OCI-LY1 (cell line): ENCODE measurements around the gene HDGFL2.
A peak's percentile ranks its signal among the peaks of the same experiment; 100 is the strongest.
"Not testable (repeated sequence)": the region's sequence is repeated elsewhere in the genome, so short reads cannot be mapped to it uniquely, and the experiment has no call there.

ENCODE experiments used
- H2AFZ ChIP-seq: fragments of 200-600 bp; sonication (generic), shearing (Covaris generic); 2 replicates; pipeline ENCODE4 v1.6.0; 2014; ENCODE audit warnings: antibody characterized with exemption, mild to moderate bottlenecking, low read length
- H3F3A ChIP-seq: fragments of 200-600 bp; sonication (generic), shearing (Covaris generic); 2 replicates; pipeline ENCODE4 v1.6.0; 2014; ENCODE audit warnings: mild to moderate bottlenecking, antibody characterized with exemption, low read length, moderate library complexity; ENCODE audit not compliant: insufficient read depth
- H3K27ac ChIP-seq: fragments of 200-600 bp; sonication (generic); 2 replicates; pipeline ENCODE4 v1.5.1; 2014; ENCODE audit warnings: low read length, mixed run types, mild to moderate bottlenecking, low read depth; ENCODE audit not compliant: poor library complexity, severe bottlenecking
- H3K27me3 ChIP-seq: fragments of 200-600 bp; sonication (generic); 2 replicates; pipeline ENCODE4 v1.6.0; 2014; ENCODE audit warnings: antibody characterized with exemption, mild to moderate bottlenecking, low read length, moderate library complexity; ENCODE audit not compliant: insufficient read depth
- H3K36me3 ChIP-seq: fragments of 200-600 bp; sonication (generic); 2 replicates; pipeline ENCODE4 v1.6.1; 2014; ENCODE audit warnings: mild to moderate bottlenecking, antibody characterized with exemption, low read length, moderate library complexity, mixed read lengths; ENCODE audit not compliant: insufficient read depth
- H3K4me1 ChIP-seq: fragments of 200-600 bp; sonication (generic); 2 replicates; pipeline ENCODE4 v1.5.1; 2014; ENCODE audit warnings: mild to moderate bottlenecking, low read length, moderate library complexity; ENCODE audit not compliant: insufficient read depth, severe bottlenecking
- H3K4me2 ChIP-seq: fragments of 200-600 bp; sonication (generic), shearing (Covaris generic); 2 replicates; pipeline ENCODE4 v1.6.1; 2014; ENCODE audit warnings: low read length
- H3K4me3 ChIP-seq: fragments of 200-600 bp; sonication (generic); 2 replicates; pipeline ENCODE4 v1.5.1; 2014; ENCODE audit warnings: low read length, low read depth, mild to moderate bottlenecking, mixed read lengths; ENCODE audit not compliant: poor library complexity, severe bottlenecking
- H3K79me2 ChIP-seq: fragments of 200-600 bp; shearing (Covaris generic); 2 replicates; pipeline ENCODE4 v1.6.1; 2016; ENCODE audit warnings: mixed run types, low read length, mixed read lengths; ENCODE audit not compliant: insufficient read depth
- H3K9ac ChIP-seq: fragments of 200-600 bp; sonication (generic), shearing (Covaris generic); 2 replicates; pipeline ENCODE4 v1.6.1; 2014; ENCODE audit warnings: mild to moderate bottlenecking, low read length, mixed read lengths
- H3K9me2 ChIP-seq: fragments of 200-600 bp; sonication (generic), shearing (Covaris generic); 2 replicates; pipeline ENCODE4 v1.6.1; 2014; ENCODE audit warnings: low read depth, mild to moderate bottlenecking, low read length, mixed read lengths
- H3K9me3 ChIP-seq: fragments of 200-600 bp; shearing (Covaris generic); 2 replicates; pipeline ENCODE4 v1.6.1; 2014; ENCODE audit warnings: low read length, mixed read lengths
- H4K20me1 ChIP-seq: fragments of 200-600 bp; sonication (generic), shearing (Covaris generic); 2 replicates; pipeline ENCODE4 v1.6.0; 2016; ENCODE audit warnings: mild to moderate bottlenecking, low read length; ENCODE audit not compliant: insufficient read depth
- EZH2 ChIP-seq: fragments of 200-600 bp; sonication (generic), shearing (Covaris generic); IDR thresholded peaks from 2 replicates; pipeline ENCODE4 v1.8.0; 2017; ENCODE audit warnings: borderline replicate concordance, mixed run types, mild to moderate bottlenecking, antibody characterized with exemption, low read length, moderate library complexity, mixed read lengths
- TF ChIP-seq, protein P1 (sequence below): fragments of 200-600 bp; sonication (generic), shearing (Covaris generic); IDR thresholded peaks from 2 replicates; pipeline ENCODE4 v1.5.1; 2017; ENCODE audit warnings: mild to moderate bottlenecking, antibody characterized with exemption, low read length, moderate library complexity, mixed read lengths

The HDGFL2 gene

DNA sequence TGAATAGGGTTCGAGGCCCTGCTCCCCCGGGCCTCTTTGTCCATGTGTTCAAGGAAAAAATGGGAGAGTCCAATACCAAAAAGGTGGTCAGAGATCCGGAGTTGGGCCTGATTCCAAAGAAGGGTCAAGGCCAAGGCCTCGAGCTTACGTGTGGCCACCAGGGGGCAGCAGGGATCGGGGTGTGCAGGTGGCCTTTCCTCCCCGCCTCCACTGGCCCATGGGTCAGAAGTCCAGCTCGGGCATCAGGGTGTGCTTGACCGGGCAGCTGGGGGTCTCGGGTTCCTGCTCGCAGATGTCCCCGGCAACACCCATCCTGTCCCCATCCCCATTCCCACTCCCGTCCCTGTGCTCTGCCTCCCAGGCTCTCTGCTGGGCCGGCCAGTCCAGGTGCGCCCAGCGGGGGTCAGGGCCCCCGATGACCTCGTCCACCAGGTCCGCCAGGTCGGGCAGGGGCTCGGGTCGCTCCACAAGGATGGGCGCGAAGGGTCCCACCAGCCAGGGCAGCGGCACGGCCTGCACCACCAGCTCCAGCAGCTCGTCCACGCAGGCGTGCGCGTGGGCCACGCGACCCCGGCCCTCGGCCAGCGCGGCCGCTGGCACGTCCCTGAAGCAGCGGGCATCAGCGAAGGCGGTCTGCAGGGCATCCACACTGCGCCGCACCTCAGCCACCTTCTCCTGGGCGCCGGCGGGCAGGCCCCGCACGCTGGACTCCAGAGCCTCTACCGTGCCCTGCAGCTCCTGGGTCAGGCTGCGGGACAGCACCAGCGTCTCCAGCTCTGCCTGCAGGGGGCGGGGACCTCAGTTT lies 51.4 kb downstream of the HDGFL2 start:
- Histone ChIP-seq H3K4me1 (no peaks in the 10 kb centered on the region), H2AFZ (no peak overlapping the region), H3K4me2 (no peak overlapping the region), H3F3A (no peaks in the 10 kb centered on the region), H3K9me3 (no peaks in the 10 kb centered on the region), H3K4me3 (no peak overlapping the region), H3K9me2 (no peaks in the 10 kb centered on the region), H3K27ac (no peak overlapping the region), H3K9ac (no peak overlapping the region), H3K79me2 (no peaks in the 10 kb centered on the region), H3K27me3 (no peaks in the 10 kb centered on the region), H3K36me3 (no peaks in the 10 kb centered on the region), H4K20me1 (no peaks in the 10 kb centered on the region)
- no peak for TF ChIP-seq EZH2
- TF ChIP-seq, protein P1, sequence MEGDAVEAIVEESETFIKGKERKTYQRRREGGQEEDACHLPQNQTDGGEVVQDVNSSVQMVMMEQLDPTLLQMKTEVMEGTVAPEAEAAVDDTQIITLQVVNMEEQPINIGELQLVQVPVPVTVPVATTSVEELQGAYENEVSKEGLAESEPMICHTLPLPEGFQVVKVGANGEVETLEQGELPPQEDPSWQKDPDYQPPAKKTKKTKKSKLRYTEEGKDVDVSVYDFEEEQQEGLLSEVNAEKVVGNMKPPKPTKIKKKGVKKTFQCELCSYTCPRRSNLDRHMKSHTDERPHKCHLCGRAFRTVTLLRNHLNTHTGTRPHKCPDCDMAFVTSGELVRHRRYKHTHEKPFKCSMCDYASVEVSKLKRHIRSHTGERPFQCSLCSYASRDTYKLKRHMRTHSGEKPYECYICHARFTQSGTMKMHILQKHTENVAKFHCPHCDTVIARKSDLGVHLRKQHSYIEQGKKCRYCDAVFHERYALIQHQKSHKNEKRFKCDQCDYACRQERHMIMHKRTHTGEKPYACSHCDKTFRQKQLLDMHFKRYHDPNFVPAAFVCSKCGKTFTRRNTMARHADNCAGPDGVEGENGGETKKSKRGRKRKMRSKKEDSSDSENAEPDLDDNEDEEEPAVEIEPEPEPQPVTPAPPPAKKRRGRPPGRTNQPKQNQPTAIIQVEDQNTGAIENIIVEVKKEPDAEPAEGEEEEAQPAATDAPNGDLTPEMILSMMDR: peak; percentile 58

DNA sequence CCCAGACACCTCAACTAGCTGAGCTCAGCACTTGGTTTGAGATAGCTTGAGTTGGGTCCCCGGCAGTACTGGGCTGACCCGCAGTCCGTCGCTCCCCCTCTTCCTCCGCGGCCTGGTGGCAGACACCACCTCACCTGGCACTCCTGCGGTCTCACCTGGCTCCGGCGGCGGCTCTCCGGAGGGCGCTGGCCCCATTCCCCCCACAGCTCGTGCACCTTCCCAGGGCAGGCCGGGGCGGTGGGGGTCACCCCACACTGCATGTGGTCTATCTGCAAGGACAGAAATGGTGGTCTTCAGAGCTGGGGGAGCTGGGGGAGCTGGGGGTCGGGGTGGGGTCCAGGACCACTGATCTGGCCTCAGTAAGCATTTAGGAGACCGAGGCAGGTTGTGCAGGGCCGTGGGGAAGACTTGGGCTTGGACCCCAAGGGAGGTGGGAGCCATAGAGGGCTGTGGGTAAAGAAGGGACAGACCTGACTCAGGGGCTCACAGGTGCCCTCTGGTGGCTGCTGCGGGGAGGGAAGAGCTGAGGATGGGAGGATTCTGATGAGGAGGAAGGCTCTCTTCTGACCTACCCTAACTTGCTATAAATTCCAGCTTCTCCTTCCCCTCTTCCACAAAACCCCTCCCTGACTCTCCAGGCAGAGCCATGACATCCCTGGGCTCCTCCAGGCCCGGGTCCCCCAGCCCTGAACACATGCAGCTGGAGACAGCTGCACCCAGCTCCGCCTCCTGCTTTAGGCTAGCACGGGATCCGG lies 52.9 kb downstream of the HDGFL2 start:
- Histone ChIP-seq H3K4me1 (no peaks in the 10 kb centered on the region), H4K20me1 (no peaks in the 10 kb centered on the region), H3K9ac (no peak overlapping the region), H3K4me3 (no peak overlapping the region), H3K27me3 (no peaks in the 10 kb centered on the region), H2AFZ (no peak overlapping the region), H3K27ac (no peak overlapping the region), H3K9me2 (no peaks in the 10 kb centered on the region), H3K4me2 (no peak overlapping the region), H3K79me2 (no peaks in the 10 kb centered on the region), H3K9me3 (no peaks in the 10 kb centered on the region), H3F3A (no peaks in the 10 kb centered on the region), H3K36me3 (no peaks in the 10 kb centered on the region)
- TF ChIP-seq EZH2: no peak
- TF ChIP-seq, protein P1: peak; percentile 56

DNA sequence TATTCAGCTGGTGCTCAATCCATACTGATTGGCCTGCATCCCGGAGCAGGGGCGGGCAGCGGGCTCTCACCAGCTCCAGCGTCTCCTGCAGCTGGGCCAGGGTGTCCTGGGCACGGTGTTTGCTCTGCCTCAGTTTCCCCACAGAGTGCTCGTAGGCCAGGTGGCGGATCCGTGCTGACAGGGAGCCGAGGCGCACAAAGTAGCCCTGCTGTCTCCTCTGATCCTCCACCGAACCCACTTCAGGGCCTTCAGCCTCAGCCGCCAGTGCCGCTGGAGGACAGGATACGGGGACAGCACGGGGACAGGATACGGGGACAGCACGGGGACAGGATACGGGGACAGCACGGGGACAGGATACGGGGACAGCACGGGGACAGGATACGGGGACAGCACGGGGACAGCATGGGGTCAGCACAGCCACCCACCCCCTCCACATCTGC lies 53.5 kb downstream of the HDGFL2 start:
- no peaks in the 10 kb centered on the region; the same call in 1 of the 2 replicates for H3K27me3 ChIP-seq
- H4K20me1 ChIP-seq: no peaks in the 10 kb centered on the region
- H3K36me3 ChIP-seq: no peaks in the 10 kb centered on the region
- no peaks in the 10 kb centered on the region for H3K9me3 ChIP-seq
- no peaks in the 10 kb centered on the region for H3K79me2 ChIP-seq
- H3F3A ChIP-seq: no peaks in the 10 kb centered on the region
- H3K9ac ChIP-seq: no peak overlapping the region
- no peaks in the 10 kb centered on the region for H3K9me2 ChIP-seq
- TF ChIP-seq, protein P1: no peak
- no peak for TF ChIP-seq EZH2
- no peaks in the 10 kb centered on the region for H3K4me1 ChIP-seq
- H3K4me3 ChIP-seq: no peak overlapping the region
- H2AFZ ChIP-seq: no peak overlapping the region
- H3K27ac ChIP-seq: no peak overlapping the region
- H3K4me2 ChIP-seq: no peak overlapping the region

DNA sequence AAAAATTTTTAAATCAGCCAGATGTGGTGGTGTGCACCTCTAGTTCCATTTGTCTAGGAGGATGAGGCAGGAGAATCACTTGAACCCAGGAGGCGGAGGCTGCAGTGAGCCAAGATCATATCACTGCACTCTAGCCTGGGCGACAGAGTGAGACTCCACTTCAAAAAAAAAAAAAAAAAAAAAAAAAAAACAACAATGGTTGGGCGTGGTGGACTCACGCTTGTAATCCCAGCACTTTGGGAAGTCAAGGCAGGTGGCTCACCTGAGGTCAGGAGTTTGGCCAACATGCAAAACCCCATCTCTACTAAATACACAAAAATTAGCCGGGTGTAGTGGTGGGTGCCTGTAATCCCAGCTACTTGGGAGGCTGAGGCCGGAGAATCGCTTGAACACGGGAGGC lies 55.3 kb downstream of the HDGFL2 start:
- H3K4me3 ChIP-seq: not testable (repeated sequence)

More for the DNA sequence above, 55.3 kb downstream of the HDGFL2 start:
- H4K20me1 ChIP-seq, H3F3A ChIP-seq, H3K36me3 ChIP-seq, H3K4me1 ChIP-seq, H3K9ac ChIP-seq, H3K27me3 ChIP-seq, H3K79me2 ChIP-seq, H3K4me2 ChIP-seq, H3K27ac ChIP-seq, H3K9me3 ChIP-seq, H3K9me2 ChIP-seq, H2AFZ ChIP-seq: not testable (repeated sequence)
